ENCODE results near the gene GNAO1.

The GNAO1 gene

GRCh38 chr16:56350491-56351405 is 159.5 kb downstream of the GNAO1 start:
- no peaks in the 10 kb centered on the region for H3K9me3 ChIP-seq (replicated peaks; ENCODE audit: insufficient read depth, low read length)
- TF ChIP-seq EZH2 (optimal IDR thresholded peaks at IDR 0.05; ENCODE audit: low read depth, low read length) (no peak), EZH2phosphoT487 (IDR thresholded peaks at IDR 0.05; ENCODE audit: low read length) (no peak), CTCF (IDR thresholded peaks at IDR 0.05; ENCODE audit: low read length) (no peak)
- peaks cover 28% of the 10 kb centered on the region for H3K27me3 ChIP-seq (replicated peaks; ENCODE audit: insufficient read depth, low read length)
- H3K4me3 ChIP-seq (ENCODE audit: low read length) = no peak overlapping the region
- H3F3A ChIP-seq (ENCODE audit: insufficient read depth, low read length) = no peaks in the 10 kb centered on the region
- DNase-seq = no peak
- no peak overlapping the region for H3K9ac ChIP-seq (ENCODE audit: low read length)
- H3K9me2 ChIP-seq (replicated peaks; ENCODE audit: insufficient read depth, low read length) = no peaks in the 10 kb centered on the region
- H2AFZ ChIP-seq (ENCODE audit: low read length) = no peak overlapping the region
- no peaks in the 10 kb centered on the region for H3K79me2 ChIP-seq (ENCODE audit: low read length)
- H3K4me1 ChIP-seq (ENCODE audit: low read length) = no peaks in the 10 kb centered on the region
- H3K4me2 ChIP-seq (ENCODE audit: low read depth, low read length) = no peak overlapping the region
- H3K36me3 ChIP-seq (replicated peaks; ENCODE audit: insufficient read depth, low read length) = no peaks in the 10 kb centered on the region
- no peaks in the 10 kb centered on the region for H4K20me1 ChIP-seq (ENCODE audit: insufficient read depth, low read length)
- no peak overlapping the region for H3K27ac ChIP-seq (ENCODE audit: low read length)

GRCh38 chr16:56351481-56351880 is 160.2 kb downstream of the GNAO1 start:
- Histone ChIP-seq H3K4me1 (ENCODE audit: low read length) (0 out of 2 replicates have a peak, but pooled peaks cover 4% of the 10 kb centered on the region), H3K27ac (ENCODE audit: low read length) (no peak overlapping the region), H3K36me3 (replicated peaks; ENCODE audit: insufficient read depth, low read length) (no peaks in the 10 kb centered on the region), H4K20me1 (ENCODE audit: insufficient read depth, low read length) (no peaks in the 10 kb centered on the region), H3K9ac (ENCODE audit: low read length) (no peak overlapping the region), H3K9me2 (replicated peaks; ENCODE audit: insufficient read depth, low read length) (no peaks in the 10 kb centered on the region), H2AFZ (ENCODE audit: low read length) (no peak overlapping the region), H3F3A (ENCODE audit: insufficient read depth, low read length) (no peaks in the 10 kb centered on the region), H3K79me2 (ENCODE audit: low read length) (no peaks in the 10 kb centered on the region), H3K9me3 (replicated peaks; ENCODE audit: insufficient read depth, low read length) (no peaks in the 10 kb centered on the region), H3K4me2 (ENCODE audit: low read depth, low read length) (no peak overlapping the region), H3K27me3 (replicated peaks; ENCODE audit: insufficient read depth, low read length) (peaks cover 28% of the 10 kb centered on the region), H3K4me3 (ENCODE audit: low read length) (no peak overlapping the region)
- TF ChIP-seq CTCF (IDR thresholded peaks at IDR 0.05; ENCODE audit: low read length) (no peak), EZH2phosphoT487 (IDR thresholded peaks at IDR 0.05; ENCODE audit: low read length) (no peak), EZH2 (optimal IDR thresholded peaks at IDR 0.05; ENCODE audit: low read depth, low read length) (no peak)
- no peak for DNase-seq

GRCh38 chr16:56352351-56353053 is 161.2 kb downstream of the GNAO1 start:
- Histone ChIP-seq H3K36me3 (replicated peaks; ENCODE audit: insufficient read depth, low read length) (no peaks in the 10 kb centered on the region), H3K9me3 (replicated peaks; ENCODE audit: insufficient read depth, low read length) (no peaks in the 10 kb centered on the region), H3K79me2 (ENCODE audit: low read length) (no peaks in the 10 kb centered on the region), H3K4me3 (ENCODE audit: low read length) (no peak overlapping the region), H3K4me1 (ENCODE audit: low read length) (0 out of 2 replicates have a peak, but pooled peaks cover 7% of the 10 kb centered on the region), H3K9ac (ENCODE audit: low read length) (no peak overlapping the region), H4K20me1 (ENCODE audit: insufficient read depth, low read length) (no peaks in the 10 kb centered on the region), H3K9me2 (replicated peaks; ENCODE audit: insufficient read depth, low read length) (no peaks in the 10 kb centered on the region), H3K4me2 (ENCODE audit: low read depth, low read length) (no peak overlapping the region), H3F3A (ENCODE audit: insufficient read depth, low read length) (peaks cover 8% of the 10 kb centered on the region), H2AFZ (ENCODE audit: low read length) (no peak overlapping the region), H3K27me3 (replicated peaks; ENCODE audit: insufficient read depth, low read length) (peaks cover 28% of the 10 kb centered on the region), H3K27ac (ENCODE audit: low read length) (no peak overlapping the region)
- TF ChIP-seq CTCF (IDR thresholded peaks at IDR 0.05; ENCODE audit: low read length) (no peak), EZH2phosphoT487 (IDR thresholded peaks at IDR 0.05; ENCODE audit: low read length) (no peak), EZH2 (optimal IDR thresholded peaks at IDR 0.05; ENCODE audit: low read depth, low read length) (no peak)
- no peak for DNase-seq

Measured in MM.1S (cell line).